IMR-90 (cell line): Measurements from ENCODE around the gene PRKG2. TPM values are rescaled to one million over a fixed set of nuclear protein-coding genes. Genes with fewer than 3 reads are reported as not detected.

Experiments used
- ATAC-seq: fragments of 200-7000 bp; cut with Tn5 transposase; 2 replicates; pipeline ENCODE4 v1.9.1; 2020; ENCODE audit warnings: low read depth, mild to moderate bottlenecking, moderate library complexity
- BruUV-seq: library from RNA; stranded (reverse); fragments of 400-500 nt; replicated peaks from 2 replicates; lab custom pipeline; 2021; lab: Mats Ljungman, UMichigan
- CTCF ChIA-PET: fragments of 300-600 bp; formaldehyde crosslinking; extraction: SDS; loops from one replicate; lab custom pipeline; 2021; ENCODE audit warnings: antibody characterized with exemption; lab: Yijun Ruan, JAX
- POLR2A ChIA-PET: fragments of 300-600 bp; sonication (Branson Sonifier 250); formaldehyde crosslinking; loops from one replicate; lab custom pipeline; 2022; ENCODE audit warnings: antibody characterized with exemption; ENCODE audit not compliant: unreplicated experiment; lab: Charles Lee
- DNase-seq: peaks from one replicate; pipeline ENCODE4 v3.0.0; 2013
- H2AFZ ChIP-seq: replicated peaks from 2 replicates; pipeline ENCODE3; 2013; ENCODE audit warnings: low read length, mild to moderate bottlenecking; ENCODE audit not compliant: poor library complexity
- H2AK5ac ChIP-seq: 2 replicates; pipeline ENCODE4 v1.6.1; 2013; ENCODE audit warnings: low read depth, low read length, inconsistent platforms
- H2AK9ac ChIP-seq: replicated peaks from 2 replicates; pipeline ENCODE3; 2013; ENCODE audit warnings: mild to moderate bottlenecking, low read depth, low read length, moderate library complexity; ENCODE audit not compliant: poor library complexity
- H2BK120ac ChIP-seq: 2 replicates; pipeline ENCODE4 v1.6.1; 2013; ENCODE audit warnings: low read depth, low read length, inconsistent platforms
- H2BK15ac ChIP-seq: 3 replicates; pipeline ENCODE4 v1.6.1; 2013; ENCODE audit warnings: low read depth, low read length, inconsistent platforms
- H2BK20ac ChIP-seq: 2 replicates; pipeline ENCODE4 v1.6.1; 2013; ENCODE audit warnings: low read depth, mild to moderate bottlenecking, inconsistent platforms, low read length, moderate library complexity
- H2BK5ac ChIP-seq: 2 replicates; pipeline ENCODE4 v1.6.1; 2013; ENCODE audit warnings: mild to moderate bottlenecking, low read depth, low read length, inconsistent platforms; ENCODE audit not compliant: poor library complexity, severe bottlenecking
- H3K14ac ChIP-seq: replicated peaks from 2 replicates; pipeline ENCODE4 v1.6.1; 2013; ENCODE audit warnings: low read depth, low read length, inconsistent platforms
- H3K18ac ChIP-seq: 2 replicates; pipeline ENCODE4 v1.6.1; 2013; ENCODE audit warnings: low read depth, low read length, control low read depth
- H3K23ac ChIP-seq: 2 replicates; pipeline ENCODE4 v1.6.1; 2013; ENCODE audit warnings: low read depth, low read length, inconsistent platforms
- H3K27ac ChIP-seq: 2 replicates; pipeline ENCODE4 v1.5.1; 2013; ENCODE audit warnings: mild to moderate bottlenecking, control low read depth, low read length; ENCODE audit not compliant: insufficient read depth
- H3K27me3 ChIP-seq: 2 replicates; pipeline ENCODE4 v1.6.1; 2013; ENCODE audit warnings: low read length; ENCODE audit not compliant: control insufficient read depth, insufficient read depth
- H3K36me3 ChIP-seq: 2 replicates; pipeline ENCODE4 v1.6.1; 2013; ENCODE audit warnings: low read length, mixed read lengths; ENCODE audit not compliant: control insufficient read depth, insufficient read depth
- H3K4ac ChIP-seq: 2 replicates; pipeline ENCODE4 v1.6.1; 2013; ENCODE audit warnings: low read depth, low read length, inconsistent platforms
- H3K4me1 ChIP-seq: 2 replicates; pipeline ENCODE4 v1.6.1; 2013; ENCODE audit warnings: low read length, mixed read lengths; ENCODE audit not compliant: control insufficient read depth, insufficient read depth
- H3K4me2 ChIP-seq: 2 replicates; pipeline ENCODE4 v1.6.1; 2013; ENCODE audit warnings: low read depth, mild to moderate bottlenecking, control low read depth, low read length, moderate library complexity
- H3K4me3 ChIP-seq: 2 replicates; pipeline ENCODE4 v1.5.1; 2013; ENCODE audit warnings: low read depth, mild to moderate bottlenecking, control low read depth, low read length, moderate library complexity; ENCODE audit not compliant: insufficient read depth
- H3K56ac ChIP-seq: 2 replicates; pipeline ENCODE4 v1.6.1; 2013; ENCODE audit warnings: low read length, inconsistent platforms; ENCODE audit not compliant: insufficient read depth; ENCODE audit errors: extremely low read depth
- H3K79me1 ChIP-seq, 2 experiments: 2 replicates each; pipeline ENCODE4 v1.6.1; 2013; ENCODE audit warnings: low read length in 2 of 2, inconsistent platforms in 1 of 2, low read depth in 1 of 2
- H3K9ac ChIP-seq: 2 replicates; pipeline ENCODE4 v1.6.1; 2013; ENCODE audit warnings: low read depth, low read length, control low read depth
- H3K9me1 ChIP-seq: 2 replicates; pipeline ENCODE4 v1.6.1; 2013; ENCODE audit warnings: low read length, inconsistent platforms; ENCODE audit not compliant: insufficient read depth
- H3K9me3 ChIP-seq: 2 replicates; pipeline ENCODE4 v1.6.1; 2013; ENCODE audit warnings: low read length; ENCODE audit not compliant: control insufficient read depth, insufficient read depth
- H4K20me1 ChIP-seq: 2 replicates; pipeline ENCODE4 v1.6.1; 2013; ENCODE audit warnings: low read length, inconsistent platforms; ENCODE audit not compliant: insufficient read depth
- H4K5ac ChIP-seq: 2 replicates; pipeline ENCODE4 v1.6.1; 2013; ENCODE audit warnings: mild to moderate bottlenecking, low read depth, low read length, control low read depth
- H4K8ac ChIP-seq, 2 experiments: 2 replicates each; pipeline ENCODE4 v1.6.1; 2013; ENCODE audit warnings: low read depth in 2 of 2, low read length in 2 of 2, control low read depth in 1 of 2, inconsistent platforms in 1 of 2
- H4K91ac ChIP-seq: 2 replicates; pipeline ENCODE4 v1.6.1; 2013; ENCODE audit warnings: low read depth, low read length, inconsistent platforms; ENCODE audit not compliant: insufficient read depth
- BHLHE40 ChIP-seq: fragments of 150-350 bp; IDR thresholded peaks from 2 replicates; pipeline ENCODE4 v1.6.1; 2016; ENCODE audit warnings: mild to moderate bottlenecking, low read depth, low read length
- CEBPB ChIP-seq: IDR thresholded peaks from 2 replicates; pipeline ENCODE4 v1.6.1; 2012; ENCODE audit warnings: low read depth, low read length, improper control_type of control experiment
- CHD1 ChIP-seq: IDR thresholded peaks from 2 replicates; pipeline ENCODE4 v1.6.1; 2012; ENCODE audit warnings: low read depth, low read length, improper control_type of control experiment
- CTCF ChIP-seq: conservative IDR thresholded peaks from 2 replicates; pipeline ENCODE4 v1.5.1; 2012; ENCODE audit warnings: mild to moderate bottlenecking, low read depth, low read length, improper control_type of control experiment
- ELK1 ChIP-seq: fragments of 150-350 bp; IDR thresholded peaks from 2 replicates; pipeline ENCODE4 v1.6.1; 2016; ENCODE audit warnings: low read depth, mild to moderate bottlenecking, low read length, moderate library complexity, borderline replicate concordance
- FOS ChIP-seq: fragments of 150-350 bp; IDR thresholded peaks from 2 replicates; pipeline ENCODE4 v1.6.1; 2016; ENCODE audit warnings: low read depth, low read length
- MAFK ChIP-seq: IDR thresholded peaks from 2 replicates; pipeline ENCODE4 v1.6.1; 2012; ENCODE audit warnings: low read depth, low read length, improper control_type of control experiment
- MAZ ChIP-seq: IDR thresholded peaks from 2 replicates; pipeline ENCODE4 v1.6.1; 2012; ENCODE audit warnings: low read depth, mild to moderate bottlenecking, low read length, improper control_type of control experiment, moderate library complexity, borderline replicate concordance
- MXI1 ChIP-seq: IDR thresholded peaks from 2 replicates; pipeline ENCODE4 v1.6.1; 2012; ENCODE audit warnings: low read depth, mild to moderate bottlenecking, low read length, moderate library complexity, borderline replicate concordance
- NFE2L2 ChIP-seq: fragments of 150-350 bp; IDR thresholded peaks from 2 replicates; pipeline ENCODE4 v1.6.1; 2016; ENCODE audit warnings: low read depth, mild to moderate bottlenecking, low read length
- POLR2A ChIP-seq: IDR thresholded peaks from 2 replicates; pipeline ENCODE4 v1.6.1; 2012; ENCODE audit warnings: mild to moderate bottlenecking, low read depth, low read length
- RAD21 ChIP-seq: IDR thresholded peaks from 2 replicates; pipeline ENCODE4 v1.6.1; 2012; ENCODE audit warnings: low read length, improper control_type of control experiment
- RCOR1 ChIP-seq: IDR thresholded peaks from 2 replicates; pipeline ENCODE4 v1.6.1; 2012; ENCODE audit warnings: mild to moderate bottlenecking, low read length, improper control_type of control experiment; ENCODE audit not compliant: insufficient replicate concordance
- RFX5 ChIP-seq: IDR thresholded peaks from 2 replicates; pipeline ENCODE4 v1.8.0; 2012; ENCODE audit warnings: low read depth, mild to moderate bottlenecking, low read length, moderate library complexity
- SMC3 ChIP-seq: fragments of 150-350 bp; IDR thresholded peaks from 2 replicates; pipeline ENCODE4 v1.6.1; 2016; ENCODE audit warnings: low read depth, mild to moderate bottlenecking, antibody characterized with exemption, low read length, moderate library complexity
- USF2 ChIP-seq: fragments of 150-350 bp; IDR thresholded peaks from 2 replicates; pipeline ENCODE4 v1.6.1; 2017; ENCODE audit warnings: mild to moderate bottlenecking, antibody characterized with exemption, low read length, low read depth
- WGBS, 2 experiments: methylation state at CpG; one replicate each; pipeline versions ENCODE4 v1.1.5 to v1.1.7; 2013; ENCODE audit warnings: missing lambda C conversion rate in 2 of 2; ENCODE audit not compliant: insufficient read length in 1 of 2; ENCODE audit errors: extremely low coverage in 2 of 2; 5-methylcytosine and 5-hydroxymethylcytosine counted together
- dilution Hi-C: fragments of 300-500 bp; cut with HindIII; formaldehyde crosslinking; loops from one replicate; pipeline ENCODE4 v1.14.3; 2018; ENCODE audit warnings: low sequenced_read_pairs; ENCODE audit not compliant: unreplicated experiment
- in situ Hi-C: fragments of 300-500 bp; cut with MboI; formaldehyde crosslinking; loops from 3 replicates; pipeline ENCODE4 v1.14.3; 2019; ENCODE audit warnings: low sequenced_read_pairs, inconsistent platforms, mixed read lengths
- intact Hi-C: fragments of 100-400 bp; cut with micrococcal nuclease; formaldehyde crosslinking; loops from 2 replicates; pipeline ENCODE4 v1.10.0; 2022
- polyA plus RNA-seq, 3 experiments: library from polyadenylated mRNA; depleted of rRNA; stranded (reverse); fragments of >200 nt; gene quantifications; 2 replicates each; pipeline ENCODE4 v1.2.3, GENCODE V29; 2012; ENCODE audit warnings: low replicate concordance in 1 of 3
- total RNA-seq: library from RNA; depleted of rRNA; stranded (reverse); fragments of >200 nt; gene quantifications from 2 replicates; pipeline ENCODE4 v1.2.3, GENCODE V29; 2012

The PRKG2 gene
- total and polyA plus RNA-seq, 2 of the 4 experiments (the other 2 are of a cell fraction): 0.44 to 2.0 TPM

GRCh38 chr4:81205302-81205701 lies 9.7 kb downstream of the PRKG2 start:
- BruUV-seq: no TSS peak
- H3K4me3 ChIP-seq: no peak overlapping the region
- H3K23ac ChIP-seq: no peak overlapping the region
- H4K8ac ChIP-seq: peak overlapping the region in 1 of 2 experiments; percentile 38; a peak in 1 of 4 replicates
- CTCF ChIA-PET: no interaction called here
- dilution Hi-C loops (no loop called here), in situ Hi-C loops (no loop called here), intact Hi-C loops (no loop called here)
- ATAC-seq (peak; percentile 7; the same call in 1 of the 2 replicates), DNase-seq (no peak)
- H2BK15ac ChIP-seq: no peak overlapping the region
- H2AK9ac ChIP-seq: no peak overlapping the region
- peaks cover under 1% of the 10 kb centered on the region; the same call in 1 of the 2 replicates for H3K9me1 ChIP-seq
- H4K91ac ChIP-seq: no peak overlapping the region
- H2BK20ac ChIP-seq: peak overlapping the region; percentile 27; the same call in 1 of the 2 replicates
- no peaks in the 10 kb centered on the region for H4K20me1 ChIP-seq
- H3K79me1 ChIP-seq: peaks cover 0 to 4% of the 10 kb centered on the region in 2 experiments; a peak in 1 of 4 replicates
- H3K9ac ChIP-seq: no peak overlapping the region
- 0 out of 2 replicates have a peak overlapping the region, but pooled peaks have one; percentile 29 for H3K14ac ChIP-seq
- no CpG with 5 or more reads among the region's 2 CpGs for WGBS, 2 experiments
- no peak overlapping the region for H2AFZ ChIP-seq
- H2AK5ac ChIP-seq: peak overlapping the region; percentile 3; the same call in 1 of the 2 replicates
- no peaks in the 10 kb centered on the region; the same call in 1 of the 2 replicates for H3K36me3 ChIP-seq
- H3K4me1 ChIP-seq: peaks cover 11% of the 10 kb centered on the region
- peak overlapping the region; percentile 86 for H3K18ac ChIP-seq
- no peak overlapping the region for H2BK120ac ChIP-seq
- H3K9me3 ChIP-seq: no peaks in the 10 kb centered on the region
- no peak overlapping the region for H3K56ac ChIP-seq
- TF ChIP-seq POLR2A: no peak
- no peak for TF ChIP-seq BHLHE40
- TF ChIP-seq CEBPB: no peak
- TF ChIP-seq MAFK: no peak
- TF ChIP-seq ELK1: no peak
- no peak for TF ChIP-seq CTCF
- no peak for TF ChIP-seq RAD21
- no peak for TF ChIP-seq SMC3
- TF ChIP-seq CHD1: no peak
- TF ChIP-seq MAZ: no peak
- TF ChIP-seq RCOR1: no peak
- TF ChIP-seq RFX5: no peak
- TF ChIP-seq USF2: no peak
- TF ChIP-seq NFE2L2: no peak
- TF ChIP-seq MXI1: no peak
- TF ChIP-seq FOS: no peak
- H4K5ac ChIP-seq: peak overlapping the region; percentile 49; the same call in 1 of the 2 replicates
- POLR2A ChIA-PET: no interaction called here
- no peak overlapping the region for H3K4ac ChIP-seq
- no peaks in the 10 kb centered on the region for H3K27me3 ChIP-seq
- H2BK5ac ChIP-seq: no peak overlapping the region
- no peak overlapping the region for H3K27ac ChIP-seq
- H3K4me2 ChIP-seq: no peak overlapping the region
